GM12873 (cell line): Measurements from ENCODE around the gene ARL3.

Experiments
- CTCF ChIP-seq: IDR thresholded peaks from 2 replicates; pipeline ENCODE4 v1.5.1; 2012; ENCODE audit warnings: low read depth, mild to moderate bottlenecking, moderate library complexity, low read length, control low read depth; ENCODE audit not compliant: insufficient read depth; ENCODE audit errors: missing control alignments

The ARL3 gene

GRCh38 chr10:102674566-102674965, 39.6 kb downstream of the ARL3 start:
- TF ChIP-seq CTCF = no peak

DNA sequence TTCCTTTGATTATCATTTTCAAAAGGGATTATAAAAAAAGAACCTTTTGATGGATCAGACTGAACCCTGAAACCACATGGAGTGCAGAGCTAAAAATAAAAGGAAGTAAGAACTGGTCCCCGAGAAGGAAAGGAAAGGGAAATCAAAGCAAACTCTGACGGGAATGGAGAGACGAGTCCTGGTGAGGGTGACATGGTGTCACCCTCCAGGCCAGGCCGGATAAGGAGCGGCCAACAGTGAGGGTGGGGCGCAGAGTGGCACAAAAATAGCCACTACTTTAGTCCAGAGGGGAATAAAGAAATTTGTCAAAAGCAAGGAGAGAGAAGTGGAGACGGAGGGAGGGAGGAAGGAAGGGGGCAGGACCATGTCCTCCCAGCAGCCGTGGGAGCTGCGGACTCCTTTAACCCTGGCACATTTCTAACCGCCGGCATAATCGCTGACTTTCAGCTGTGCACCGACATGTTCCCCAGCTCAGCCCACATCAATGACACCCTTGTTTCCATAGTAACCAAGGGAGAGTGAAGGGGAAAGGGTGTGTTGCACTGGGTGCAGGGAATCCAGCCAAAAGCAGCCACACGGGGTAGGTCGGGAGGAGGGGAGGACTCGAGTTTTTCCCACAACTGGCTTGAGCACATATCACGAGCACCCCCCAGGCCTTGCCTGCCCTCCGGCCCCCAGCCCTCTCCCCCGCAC, 40.2 kb downstream of the ARL3 start:
- no peak for TF ChIP-seq CTCF

- no peak for TF ChIP-seq CTCF
Measured at GRCh38 chr10:102673236-102673818, 40.9 kb downstream of the ARL3 start.

DNA sequence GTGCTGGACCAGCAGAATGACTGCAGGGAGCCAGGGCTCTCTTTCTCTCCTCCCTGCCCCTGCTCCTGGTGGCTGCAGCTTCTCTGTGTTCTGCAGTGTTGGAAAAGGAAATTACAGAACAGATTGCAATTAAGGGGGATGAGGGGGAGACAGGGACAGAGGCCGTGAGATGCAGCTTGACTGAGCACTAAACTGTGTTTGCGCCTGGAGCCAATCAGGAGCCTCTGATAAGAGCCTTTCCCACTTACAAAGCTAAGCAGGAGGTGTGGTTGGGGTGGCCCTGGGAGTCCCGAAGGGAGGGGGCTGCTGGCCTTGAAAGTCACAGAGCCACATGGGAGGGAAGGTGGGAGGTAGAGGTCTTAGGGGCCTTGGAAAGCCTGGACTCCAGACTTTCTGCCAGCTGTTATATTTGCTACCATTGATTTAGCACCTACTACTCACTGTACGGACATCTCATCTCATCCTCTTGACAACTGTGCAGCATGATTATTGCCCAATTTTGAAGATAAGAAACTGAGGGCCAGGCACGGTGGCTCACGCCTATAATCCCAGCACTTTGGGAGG, 43.2 kb downstream of the ARL3 start:
- no peak for TF ChIP-seq CTCF

DNA sequence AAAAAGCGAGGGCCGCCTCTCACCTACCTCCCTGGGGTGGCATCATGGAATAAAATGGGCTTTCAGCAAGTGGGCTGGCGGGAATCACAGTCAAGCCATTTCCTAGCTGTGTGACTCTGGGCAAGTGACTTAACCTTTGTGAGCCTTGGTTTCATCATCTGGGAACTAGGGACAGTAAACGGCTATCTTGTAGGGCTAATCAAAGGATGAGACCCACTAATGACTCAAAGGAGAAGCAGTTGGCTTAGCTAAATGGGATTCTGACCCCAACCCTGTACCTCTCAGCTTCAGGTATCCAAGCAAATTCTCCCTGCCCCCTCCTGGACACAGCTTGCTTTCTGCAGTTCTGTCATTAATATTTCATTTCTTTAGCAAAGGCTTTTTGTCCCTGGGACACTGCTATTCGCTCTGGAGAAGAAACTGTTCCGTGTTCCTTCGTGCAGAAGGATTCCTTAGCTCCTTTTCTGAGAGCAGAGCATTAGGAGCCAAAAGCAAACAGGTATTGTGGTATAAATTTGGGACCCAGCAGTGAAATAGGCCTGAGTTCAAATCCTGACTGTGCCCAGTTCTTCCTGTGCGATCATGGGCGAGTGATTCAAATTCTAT, 44.0 kb downstream of the ARL3 start:
- TF ChIP-seq CTCF = no peak

GRCh38 chr10:102669206-102670064, 44.8 kb downstream of the ARL3 start:
- peak; percentile 73 for TF ChIP-seq CTCF
